Prostate gland (tissue), 2 donors: ENCODE data around the gene PLAAT4. TPM values are rescaled to one million over a fixed set of nuclear protein-coding genes. Genes with fewer than 3 reads are reported as not detected.
"Not testable (repeated sequence)": the region's sequence is repeated elsewhere in the genome, so short reads cannot be mapped to it uniquely, and the experiment has no call there.

Source experiments
- DNase-seq: peaks from one replicate; pipeline ENCODE4 v3.0.0-alpha.2; 2019; ENCODE audit warnings: low spot score
- H3K27ac ChIP-seq, 2 donors: fragments of 200-600 bp; sonication (generic); 2 replicates each; pipeline ENCODE4 v1.5.1; 2017 to 2019
- H3K27me3 ChIP-seq: fragments of 200-600 bp; sonication (generic); replicated peaks from 2 replicates; pipeline ENCODE4 v1.5.1; 2019; ENCODE audit not compliant: insufficient read depth
- H3K36me3 ChIP-seq, 2 donors: fragments of 200-600 bp; sonication (generic); 1 replicate in 1 of 2; 2 replicates in 1 of 2; pipeline versions ENCODE4 v1.5.1 to v1.8.1; 2017 to 2019
- H3K4me1 ChIP-seq: fragments of 200-600 bp; sonication (generic); replicated peaks from 2 replicates; pipeline ENCODE4 v1.5.1; 2019
- H3K4me3 ChIP-seq, 2 donors: fragments of 200-600 bp; sonication (generic); 2 replicates each; pipeline ENCODE4 v1.5.1; 2017 to 2019
- H3K9me3 ChIP-seq: fragments of 200-600 bp; sonication (generic); 2 replicates; pipeline ENCODE4 v1.5.1; 2017
- POLR2A ChIP-seq: fragments of 450-650 bp; IDR thresholded peaks from one replicate; pipeline ENCODE4 v1.6.1; 2016; ENCODE audit warnings: antibody characterized with exemption, mild to moderate bottlenecking
- POLR2AphosphoS5 ChIP-seq: sonication (generic); formaldehyde crosslinking; IDR thresholded peaks from one replicate; pipeline ENCODE4 v1.6.1; 2017; ENCODE audit warnings: antibody characterized with exemption
- WGBS: methylation state at CpG from one replicate; pipeline ENCODE4 v1.1.5; 2018; 5-methylcytosine and 5-hydroxymethylcytosine counted together
- intact Hi-C: fragments of 100-400 bp; cut with DNase I; formaldehyde crosslinking; loops from one replicate; pipeline ENCODE4 v1.14.2; 2022
- total RNA-seq, 2 donors: library from RNA; depleted of rRNA; stranded (reverse); fragments of >200 nt; gene quantifications; one replicate each; pipeline ENCODE4 v1.1.0, GENCODE V29; 2016
- TF ChIP-seq, protein P1 (sequence below), 4 experiments: fragments of 200-600 bp in 2 of 4; fragments of 450-650 bp in 2 of 4; sonication (generic) in 2 of 4; IDR thresholded peaks; 1 replicate in 3 of 4; 2 replicates in 1 of 4; pipeline ENCODE4 v1.5.1; 2016 to 2019; ENCODE audit warnings: antibody characterized with exemption in 4 of 4, mild to moderate bottlenecking in 2 of 4, moderate library complexity in 2 of 4

Gene PLAAT4
- total RNA-seq, 2 donors from 2014 or later, result 47.6 to 50.8 TPM

DNA sequence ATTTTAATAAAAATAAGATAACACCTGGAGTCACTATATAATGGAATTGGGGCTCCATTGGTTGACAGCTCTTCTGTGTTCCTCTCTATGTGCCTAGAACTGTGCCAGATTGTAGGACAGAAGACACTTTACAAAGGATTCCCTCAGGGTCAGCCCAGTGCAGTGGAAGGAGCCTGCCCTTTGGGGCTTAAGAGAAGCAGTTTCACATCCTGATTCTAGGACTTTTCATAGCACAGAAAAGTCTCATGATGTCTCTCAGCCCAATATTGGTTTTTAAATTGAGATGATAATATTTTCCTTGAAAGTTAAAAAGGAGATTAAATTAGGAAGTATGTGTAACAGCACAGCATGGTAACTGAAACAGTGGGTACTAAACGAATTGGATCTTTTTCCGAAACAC is 7.1 kb downstream of the PLAAT4 start:
- Histone ChIP-seq H3K27ac (no peak overlapping the region), H3K4me1 (no peaks in the 10 kb centered on the region), H3K36me3 (no peaks in the 10 kb centered on the region), H3K9me3 (no peaks in the 10 kb centered on the region), H3K27me3 (no peaks in the 10 kb centered on the region), H3K4me3 (no peak overlapping the region)
- 95% methylated on average over 2 of the region's 2 CpGs for WGBS
- no peak for TF ChIP-seq POLR2AphosphoS5
- TF ChIP-seq POLR2A, result no peak
- TF ChIP-seq, protein P1, sequence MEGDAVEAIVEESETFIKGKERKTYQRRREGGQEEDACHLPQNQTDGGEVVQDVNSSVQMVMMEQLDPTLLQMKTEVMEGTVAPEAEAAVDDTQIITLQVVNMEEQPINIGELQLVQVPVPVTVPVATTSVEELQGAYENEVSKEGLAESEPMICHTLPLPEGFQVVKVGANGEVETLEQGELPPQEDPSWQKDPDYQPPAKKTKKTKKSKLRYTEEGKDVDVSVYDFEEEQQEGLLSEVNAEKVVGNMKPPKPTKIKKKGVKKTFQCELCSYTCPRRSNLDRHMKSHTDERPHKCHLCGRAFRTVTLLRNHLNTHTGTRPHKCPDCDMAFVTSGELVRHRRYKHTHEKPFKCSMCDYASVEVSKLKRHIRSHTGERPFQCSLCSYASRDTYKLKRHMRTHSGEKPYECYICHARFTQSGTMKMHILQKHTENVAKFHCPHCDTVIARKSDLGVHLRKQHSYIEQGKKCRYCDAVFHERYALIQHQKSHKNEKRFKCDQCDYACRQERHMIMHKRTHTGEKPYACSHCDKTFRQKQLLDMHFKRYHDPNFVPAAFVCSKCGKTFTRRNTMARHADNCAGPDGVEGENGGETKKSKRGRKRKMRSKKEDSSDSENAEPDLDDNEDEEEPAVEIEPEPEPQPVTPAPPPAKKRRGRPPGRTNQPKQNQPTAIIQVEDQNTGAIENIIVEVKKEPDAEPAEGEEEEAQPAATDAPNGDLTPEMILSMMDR (IDR thresholded peaks at IDR 0.05), result no peak
- intact Hi-C loops, result no loop called here
- DNase-seq, result no peak

DNA sequence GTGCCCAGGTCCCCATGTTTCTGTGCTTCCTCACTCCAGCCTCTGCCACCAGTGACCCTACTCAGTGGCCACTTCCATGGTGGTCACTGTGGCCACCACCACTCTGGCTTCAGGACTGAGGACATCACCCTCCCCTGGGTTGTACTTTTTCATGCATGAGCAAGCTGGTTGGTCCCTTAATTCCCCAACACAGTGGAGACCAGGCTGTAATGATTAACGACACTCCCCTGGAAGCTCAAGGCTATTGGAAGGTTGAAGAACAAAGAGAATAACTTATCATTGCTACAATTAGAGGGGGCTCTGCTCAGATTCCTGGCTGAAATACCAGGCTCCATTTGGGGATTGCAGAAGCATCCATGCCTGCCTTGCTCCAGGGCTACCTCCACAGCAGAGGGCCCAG is 10.5 kb downstream of the PLAAT4 start:
- intact Hi-C loops, result no loop called here
- Histone ChIP-seq H3K27me3 (no peaks in the 10 kb centered on the region), H3K4me3 (no peak overlapping the region), H3K4me1 (no peaks in the 10 kb centered on the region), H3K27ac (no peak overlapping the region), H3K36me3 (no peaks in the 10 kb centered on the region), H3K9me3 (no peaks in the 10 kb centered on the region)
- 100% methylated on average over 1 of the region's 1 CpG for WGBS
- no peak for DNase-seq
- no peak for TF ChIP-seq POLR2A
- TF ChIP-seq POLR2AphosphoS5, result no peak
- TF ChIP-seq, protein P1 (IDR thresholded peaks at IDR 0.05), result no peak

DNA sequence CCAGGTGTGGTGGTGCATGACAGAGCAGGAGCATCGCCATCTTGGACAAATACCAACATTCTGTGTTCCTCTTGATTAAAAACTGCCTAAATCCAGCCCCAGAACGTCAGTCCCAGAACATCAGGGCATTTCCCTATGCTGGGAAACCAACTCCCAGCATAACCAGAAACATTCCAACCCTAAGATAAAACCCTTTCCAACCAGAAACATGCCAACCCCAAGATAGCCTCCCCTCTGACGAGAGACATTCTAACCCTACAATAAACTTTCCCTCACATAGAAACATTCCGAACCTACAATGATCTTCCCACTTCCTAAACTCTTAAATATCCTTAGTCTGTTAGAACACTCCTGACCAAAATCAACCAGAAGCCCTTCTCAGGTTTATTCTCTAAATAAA is 11.6 kb downstream of the PLAAT4 start:
- TF ChIP-seq POLR2A (no peak), POLR2AphosphoS5 (no peak)
- TF ChIP-seq, protein P1 (IDR thresholded peaks at IDR 0.05), result no peak
- H3K27me3 ChIP-seq, result no peaks in the 10 kb centered on the region
- H3K4me1 ChIP-seq, result no peaks in the 10 kb centered on the region
- no peaks in the 10 kb centered on the region for H3K9me3 ChIP-seq
- H3K27ac ChIP-seq, result no peak overlapping the region
- no peak overlapping the region for H3K4me3 ChIP-seq
- DNase-seq, result no peak
- 74% methylated on average over 4 of the region's 4 CpGs for WGBS
- no peaks in the 10 kb centered on the region for H3K36me3 ChIP-seq
- intact Hi-C loops, result no loop called here

DNA sequence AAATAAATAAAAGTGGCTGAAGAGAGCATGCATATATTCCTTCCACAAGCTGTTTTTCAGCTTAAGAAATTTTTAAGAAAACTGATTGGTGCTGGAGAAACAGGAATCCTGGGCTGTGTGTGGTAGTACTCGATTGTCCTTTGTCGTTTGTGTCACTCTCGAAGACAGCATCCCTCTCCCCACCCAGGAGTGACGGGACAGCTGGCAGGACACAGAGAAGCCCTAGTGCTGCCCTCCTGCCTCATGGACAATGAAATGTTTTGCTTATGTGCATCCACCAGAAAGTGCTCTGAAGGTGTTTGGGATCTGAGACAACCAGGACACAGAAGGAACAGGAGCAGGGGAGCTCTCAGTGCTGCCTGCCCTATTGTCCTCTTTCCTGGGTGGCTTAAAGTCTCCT is 12.8 kb downstream of the PLAAT4 start:
- DNase-seq, result no peak
- H3K27ac ChIP-seq, result no peak overlapping the region
- no peak for TF ChIP-seq POLR2A
- TF ChIP-seq POLR2AphosphoS5, result no peak
- TF ChIP-seq, protein P1 (IDR thresholded peaks at IDR 0.05), result no peak
- no peaks in the 10 kb centered on the region for H3K9me3 ChIP-seq
- no peaks in the 10 kb centered on the region for H3K36me3 ChIP-seq
- H3K4me3 ChIP-seq, result no peak overlapping the region
- 87% methylated on average over 4 of the region's 4 CpGs for WGBS
- intact Hi-C loops, result no loop called here
- H3K27me3 ChIP-seq, result no peaks in the 10 kb centered on the region
- no peaks in the 10 kb centered on the region for H3K4me1 ChIP-seq

DNA sequence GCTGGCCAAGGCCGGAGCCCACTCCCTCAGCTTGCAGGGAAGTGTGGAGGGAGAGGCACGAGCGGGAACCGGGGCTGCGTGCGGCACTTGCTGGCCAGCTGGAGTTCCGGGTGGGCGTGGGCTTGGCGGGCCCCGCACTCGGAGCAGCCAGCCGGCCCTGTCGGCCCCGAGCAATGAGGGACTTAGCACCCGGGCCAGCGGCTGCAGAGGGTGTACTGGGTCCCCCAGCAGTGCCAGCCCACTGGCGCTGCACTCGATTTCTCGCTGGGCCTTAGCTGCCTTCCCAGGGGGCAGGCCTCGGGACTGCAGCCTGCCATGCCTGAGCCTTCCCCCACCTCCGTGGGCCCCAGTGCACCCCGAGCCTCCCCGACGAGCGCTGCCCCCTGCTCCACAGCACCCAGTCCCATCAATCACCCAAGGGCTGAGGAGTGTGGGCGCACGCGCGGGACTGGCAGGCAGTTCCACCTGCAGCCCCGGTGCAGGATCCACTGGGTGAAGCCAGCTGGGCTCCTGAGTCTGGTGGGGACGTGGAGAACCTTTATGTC is 13.6 kb downstream of the PLAAT4 start:
- intact Hi-C loops, H3K4me3 ChIP-seq, H3K9me3 ChIP-seq, H3K27ac ChIP-seq, H3K27me3 ChIP-seq, DNase-seq, H3K4me1 ChIP-seq, H3K36me3 ChIP-seq: not testable (repeated sequence)
- WGBS, result 96% methylated on average over 29 of the region's 31 CpGs
